Common myeloid progenitor, CD34-positive (primary cell): ENCODE data around the gene MFAP2.

Experiments used
- CTCF ChIA-PET: fragments of 350-600 bp; sonication (Branson Sonifier 250); formaldehyde crosslinking; loops from one replicate; lab custom pipeline; 2021; ENCODE audit warnings: antibody characterized with exemption; lab: Charles Lee
- POLR2A ChIA-PET: fragments of 350-600 bp; sonication (Branson Sonifier 250); formaldehyde crosslinking; loops from one replicate; lab custom pipeline; 2021; ENCODE audit warnings: antibody characterized with exemption; lab: Charles Lee
- DNase-seq, 3 donors: peaks; one replicate each; pipeline versions ENCODE4 v3.0.0 to v3.0.0-alpha.2; 2013
- H3K27ac ChIP-seq, 2 experiments: 1 replicate in 1 of 2; 2 replicates in 1 of 2; pipeline ENCODE4 v1.7.0; 2013; ENCODE audit warnings: inconsistent platforms in 2 of 2, low read length in 2 of 2, mild to moderate bottlenecking in 2 of 2, low read depth in 1 of 2, moderate library complexity in 1 of 2; ENCODE audit not compliant: severe bottlenecking in 2 of 2, insufficient read depth in 1 of 2, poor library complexity in 1 of 2
- H3K27me3 ChIP-seq, 5 experiments: replicated peaks in 2 of 5; 1 replicate in 3 of 5; 2 replicates in 2 of 5; pipeline versions ENCODE4 v1.6.1 to v1.7.0; 2013; ENCODE audit warnings: low read length in 4 of 5, mild to moderate bottlenecking in 2 of 5, moderate library complexity in 2 of 5, inconsistent platforms in 1 of 5; ENCODE audit not compliant: insufficient read depth in 5 of 5, control insufficient read depth in 4 of 5
- H3K36me3 ChIP-seq, 4 experiments: 1 replicate in 2 of 4; 2 replicates in 2 of 4; pipeline versions ENCODE4 v1.6.1 to v1.7.0; 2013; ENCODE audit warnings: low read length in 3 of 4, control low read depth in 1 of 4, mild to moderate bottlenecking in 1 of 4; ENCODE audit not compliant: control insufficient read depth in 4 of 4, insufficient read depth in 4 of 4
- H3K4me1 ChIP-seq, 4 experiments: 1 replicate in 3 of 4; 2 replicates in 1 of 4; pipeline versions ENCODE4 v1.6.1 to v1.7.1; 2013; ENCODE audit warnings: low read length in 3 of 4, mild to moderate bottlenecking in 3 of 4, control low read depth in 1 of 4, inconsistent platforms in 1 of 4, moderate library complexity in 1 of 4; ENCODE audit not compliant: control insufficient read depth in 4 of 4, insufficient read depth in 4 of 4; ENCODE audit errors: control extremely low read depth in 1 of 4
- H3K4me3 ChIP-seq, 7 experiments: 1 replicate in 4 of 7; 2 replicates in 3 of 7; pipeline versions ENCODE4 v1.5.1 to v1.7.0; 2013; ENCODE audit warnings: mild to moderate bottlenecking in 7 of 7, low read length in 6 of 7, moderate library complexity in 6 of 7, inconsistent platforms in 2 of 7, low read depth in 2 of 7, control low read depth in 1 of 7; ENCODE audit not compliant: insufficient read depth in 4 of 7, control insufficient read depth in 1 of 7; ENCODE audit errors: extremely low read depth in 1 of 7
- H3K9me3 ChIP-seq, 5 experiments: 1 replicate in 4 of 5; 2 replicates in 1 of 5; pipeline versions ENCODE4 v1.6.1 to v1.7.1; 2013; ENCODE audit warnings: low read length in 4 of 5, mild to moderate bottlenecking in 2 of 5, inconsistent platforms in 1 of 5, low read depth in 1 of 5, moderate library complexity in 1 of 5; ENCODE audit not compliant: control insufficient read depth in 4 of 5, insufficient read depth in 2 of 5; ENCODE audit errors: control extremely low read depth in 1 of 5
- WGBS: methylation state at CpG from one replicate; pipeline ENCODE4 v1.1.5; 2013; ENCODE audit not compliant: insufficient coverage; 5-methylcytosine and 5-hydroxymethylcytosine counted together

MFAP2 gene

DNA sequence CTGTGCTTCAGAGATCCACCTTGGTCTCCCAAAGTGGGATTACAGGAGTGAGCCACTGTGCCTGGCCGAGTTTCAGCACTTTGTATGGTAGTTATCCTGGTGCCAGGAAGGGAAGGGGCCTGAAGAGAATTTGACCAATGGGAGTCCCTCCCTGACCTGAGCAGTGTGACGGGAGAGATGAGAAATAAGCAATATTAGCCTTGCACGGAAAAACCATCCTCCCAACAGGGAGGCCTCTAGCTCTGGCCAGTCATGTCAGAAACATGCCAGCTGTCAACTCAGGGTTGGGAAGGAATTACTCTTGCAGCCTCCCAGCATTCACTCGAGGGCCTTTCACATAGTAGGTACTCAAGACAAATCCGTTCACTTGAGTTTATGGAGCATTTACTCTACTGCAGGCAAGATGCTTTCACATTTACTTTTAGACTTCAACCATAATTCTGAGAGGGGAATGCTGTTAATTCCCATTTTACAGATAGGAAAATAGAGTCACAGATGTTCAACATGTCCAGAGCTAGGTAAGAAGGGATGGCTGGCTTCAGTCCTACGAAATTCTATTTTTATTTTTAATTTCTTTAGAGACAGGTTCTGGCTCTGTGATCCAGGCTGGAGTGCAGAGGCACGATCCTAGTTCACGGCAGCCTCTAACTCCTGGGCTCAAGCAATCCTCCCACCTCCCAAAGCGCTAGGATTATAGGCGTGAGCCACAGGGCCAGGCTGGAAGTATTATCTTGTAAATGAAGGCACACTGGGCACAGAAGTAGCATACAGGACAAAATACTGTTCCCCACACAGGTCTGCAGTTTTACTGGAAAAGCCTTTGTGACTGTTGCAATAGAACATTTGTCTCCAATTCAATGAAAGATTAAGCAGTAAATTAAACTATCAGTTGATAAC, 34.5 kb upstream of the MFAP2 start:
- CTCF ChIA-PET, result interaction anchor here (0.9 to 3.3 kb wide), 3 partner anchors 8 to 52 kb away, joined by 3 to 14 read pairs (median 3); no protein-coding TSS in a partner anchor
- H3K9me3 ChIP-seq, result no peaks in the 10 kb centered on the region
- H3K4me1 ChIP-seq, result peaks cover 9 to 50% (median 44%) of the 10 kb centered on the region in 4 experiments
- no peak for DNase-seq
- no peaks in the 10 kb centered on the region for H3K27me3 ChIP-seq
- no peak overlapping the region for H3K4me3 ChIP-seq
- POLR2A ChIA-PET, result interaction anchor here (1.1 to 1.2 kb wide), 2 partner anchors 12 to 35 kb away, joined by 4 to 5 read pairs; no protein-coding TSS in a partner anchor
- no peak overlapping the region for H3K27ac ChIP-seq
- peaks cover 1 to 21% (median 11%) of the 10 kb centered on the region in 4 experiments for H3K36me3 ChIP-seq
- WGBS, result 98% methylated on average over 6 of the region's 10 CpGs

DNA sequence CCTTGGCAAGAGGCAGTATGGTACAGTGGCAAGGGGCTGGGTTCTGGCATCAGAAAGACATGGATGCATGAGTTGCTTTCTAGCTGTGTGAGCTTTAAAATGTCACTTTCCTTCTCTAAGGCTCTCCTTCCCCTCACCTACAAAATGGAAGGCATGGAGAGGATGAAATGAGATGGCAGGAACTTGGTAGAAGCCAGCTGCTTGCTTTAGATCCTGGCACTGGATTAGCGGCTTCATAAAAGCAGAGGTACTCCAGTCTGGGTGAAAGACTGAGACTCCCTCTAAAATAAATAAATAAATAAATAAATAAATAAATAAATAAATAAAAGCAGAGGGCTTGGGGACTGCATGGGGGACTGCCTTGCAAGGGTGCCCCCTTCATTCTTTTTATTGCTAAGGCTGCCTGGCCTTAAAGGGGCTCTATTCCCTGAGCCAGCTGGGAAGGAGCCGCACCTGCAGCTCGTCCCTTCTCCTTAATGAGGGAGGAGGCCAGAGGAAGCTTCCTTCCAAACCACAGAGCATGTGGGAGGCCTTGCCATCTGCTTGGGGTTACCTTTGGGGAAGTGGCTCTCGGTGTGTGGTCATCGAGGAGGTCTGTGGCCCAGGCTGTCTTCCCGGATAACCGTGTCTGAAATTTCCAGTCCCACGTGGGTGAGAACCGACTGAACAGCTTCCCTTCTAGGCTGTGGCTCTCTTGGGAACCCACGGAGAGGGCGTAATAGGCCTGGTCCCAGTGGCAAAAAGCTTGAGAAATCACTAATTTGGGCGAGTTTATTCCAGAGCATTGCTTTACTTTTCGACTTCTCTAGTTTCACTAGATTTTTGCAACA, 33.3 kb upstream of the MFAP2 start:
- ChIA-PET POLR2A (interaction anchor here (0.6 to 1.2 kb wide), 6 partner anchors 9 to 109 kb away, joined by 3 to 7 read pairs (median 4); no protein-coding TSS in a partner anchor), CTCF (interaction anchor here (0.6 to 3.3 kb wide), 7 partner anchors 9 to 58 kb away, joined by 3 to 14 read pairs (median 3); no protein-coding TSS in a partner anchor)
- H3K4me3 ChIP-seq, result peak overlapping the region in 1 of 7 experiments; percentile 42
- H3K27ac ChIP-seq, result no peak overlapping the region
- no peaks in the 10 kb centered on the region for H3K9me3 ChIP-seq
- DNase-seq, result peak; percentile 84 to 97 (median 96)
- H3K4me1 ChIP-seq, result peaks cover 9 to 60% (median 55%) of the 10 kb centered on the region in 4 experiments
- no peaks in the 10 kb centered on the region for H3K27me3 ChIP-seq
- 11% methylated on average over 10 of the region's 13 CpGs for WGBS
- H3K36me3 ChIP-seq, result peaks cover 0 to 9% (median 5%) of the 10 kb centered on the region in 4 experiments

DNA sequence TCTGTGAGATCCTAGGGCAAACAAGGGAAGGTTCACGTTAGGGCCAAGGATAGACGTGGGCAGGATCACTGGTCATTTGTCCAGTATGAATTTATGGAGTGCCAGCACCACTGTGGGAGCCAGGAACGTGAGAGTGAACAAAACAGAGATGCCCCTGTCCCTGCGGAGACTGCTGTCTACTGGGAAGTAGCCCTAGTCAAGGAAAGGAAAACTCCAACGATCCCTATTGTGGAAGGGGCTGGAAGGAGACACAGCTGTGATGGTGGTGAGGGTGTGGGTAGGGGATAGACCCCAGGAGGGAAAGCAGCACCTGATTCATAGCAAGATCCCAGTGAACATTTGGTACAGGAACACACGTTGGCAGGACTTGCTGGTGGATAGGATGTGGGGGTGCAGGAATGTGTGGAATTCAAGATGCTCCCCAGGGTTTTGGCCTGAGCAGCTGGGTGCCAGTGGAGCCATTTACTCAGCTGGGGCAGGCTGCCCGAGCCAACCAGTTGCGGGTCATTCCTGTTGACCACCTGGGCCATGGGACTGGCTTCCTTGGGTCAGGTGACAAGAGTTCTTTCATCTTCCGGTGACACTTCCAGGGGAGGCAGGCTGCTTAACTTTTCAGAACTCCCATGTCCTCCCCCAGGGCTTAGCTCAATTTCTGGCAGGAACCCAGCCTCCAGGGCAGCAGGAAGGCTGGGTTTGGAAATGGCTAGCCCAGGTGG, 32.5 kb upstream of the MFAP2 start:
- H3K27me3 ChIP-seq, result no peaks in the 10 kb centered on the region
- WGBS, result 94% methylated on average over 9 of the region's 9 CpGs
- ChIA-PET POLR2A (interaction anchor here (0.6 to 1.2 kb wide), 4 partner anchors 11 to 108 kb away, joined by 3 to 7 read pairs (median 4); no protein-coding TSS in a partner anchor), CTCF (interaction anchor here (0.6 to 3.3 kb wide), 7 partner anchors 10 to 57 kb away, joined by 3 to 14 read pairs (median 3); no protein-coding TSS in a partner anchor)
- no peak overlapping the region for H3K4me3 ChIP-seq
- peaks cover 0 to 3% (median 1%) of the 10 kb centered on the region in 4 experiments for H3K36me3 ChIP-seq
- H3K27ac ChIP-seq, result no peak overlapping the region
- H3K9me3 ChIP-seq, result no peaks in the 10 kb centered on the region
- DNase-seq, result no peak
- H3K4me1 ChIP-seq, result peaks cover 9 to 60% (median 55%) of the 10 kb centered on the region in 4 experiments

DNA sequence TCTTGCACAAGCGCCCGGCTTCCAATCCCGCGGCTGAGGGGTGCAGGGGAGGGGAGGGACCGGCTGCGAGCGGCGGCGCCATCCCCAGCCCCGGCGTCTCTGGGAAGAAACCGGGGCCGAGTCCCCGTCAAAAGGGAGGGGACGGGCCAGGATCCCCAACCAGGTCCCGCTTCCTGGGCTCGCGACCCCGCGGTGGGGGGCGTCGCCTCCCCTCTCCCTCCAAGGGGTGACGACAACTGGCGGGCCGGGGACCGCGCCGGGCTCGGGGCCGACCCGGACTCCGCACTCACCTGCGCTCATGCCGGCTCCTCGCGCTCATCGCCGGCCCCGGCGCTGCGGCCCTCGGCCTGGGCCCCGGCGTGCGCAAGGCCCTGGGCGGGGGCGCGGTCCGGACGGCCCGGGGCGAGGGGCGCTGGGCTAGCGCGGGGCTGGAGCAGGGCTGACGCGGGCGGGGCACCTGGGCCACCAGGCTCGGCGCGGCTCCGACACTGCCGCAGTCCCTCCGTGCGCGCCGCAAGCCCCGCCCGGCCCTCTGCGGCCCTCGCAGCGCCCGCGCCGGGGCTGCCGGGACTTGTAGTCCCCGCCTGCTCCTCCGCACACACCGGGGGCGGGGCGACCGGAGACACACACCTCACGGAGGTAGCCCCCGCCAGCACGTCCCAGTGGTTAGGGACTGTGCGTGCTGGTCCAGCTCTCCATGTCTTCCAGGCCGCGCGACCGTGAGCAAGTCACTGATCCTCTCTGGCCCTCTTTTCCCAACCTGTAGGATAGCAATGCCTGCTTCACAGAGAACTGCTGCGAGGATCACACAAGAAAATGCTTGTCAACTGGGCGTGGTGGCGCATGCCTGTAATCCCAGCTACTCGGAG, 31.3 kb upstream of the MFAP2 start, which contains the start of gene ATP13A2:
ATP13A2 (minus strand) TSS at position 490 of the 869 bp plus-strand sequence; CDS start at position 300, 190 bp downstream.
- peaks cover 9 to 60% (median 55%) of the 10 kb centered on the region in 4 experiments for H3K4me1 ChIP-seq
- WGBS, result 3% methylated on average over 68 of the region's 94 CpGs

DNA sequence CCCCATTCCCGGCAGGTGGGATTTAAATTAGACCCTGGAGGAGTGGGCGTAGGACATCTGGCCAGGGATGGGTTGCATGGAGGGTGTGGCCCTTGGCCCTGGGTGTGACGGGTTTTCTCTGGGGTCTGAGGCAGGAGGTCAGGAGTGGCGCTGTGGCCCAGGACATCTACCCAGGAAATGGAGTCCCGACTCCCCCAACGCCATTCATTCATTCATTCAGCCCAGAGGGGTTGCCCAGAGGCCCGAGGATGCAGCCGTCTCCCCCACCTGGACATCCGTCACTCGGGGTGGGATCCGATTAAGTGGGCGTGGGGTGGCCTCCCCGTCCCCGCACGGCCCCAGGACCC, 30.6 kb upstream of the MFAP2 start:
- 0% methylated on average over 9 of the region's 15 CpGs for WGBS
- peak in 2 of 3 donors; percentile 15 to 30 for DNase-seq
- Histone ChIP-seq H3K27me3 (no peaks in the 10 kb centered on the region), H3K36me3 (peaks cover 0 to 4% (median 0%) of the 10 kb centered on the region in 4 experiments), H3K4me1 (peaks cover 9 to 59% (median 55%) of the 10 kb centered on the region in 4 experiments), H3K9me3 (no peaks in the 10 kb centered on the region), H3K27ac (no peak overlapping the region), H3K4me3 (peak overlapping the region; percentile 27 to 87 (median 77))
- CTCF ChIA-PET, result interaction anchor here (0.9 to 2.2 kb wide), 6 partner anchors 10 to 96 kb away, joined by 3 to 9 read pairs (median 5); no protein-coding TSS in a partner anchor
- POLR2A ChIA-PET, result interaction anchor here (0.8 to 1.8 kb wide), 3 partner anchors 12 to 22 kb away, joined by 3 to 4 read pairs (median 4); no protein-coding TSS in a partner anchor

More for the DNA sequence above, 31.3 kb upstream of the MFAP2 start, which contains the start of gene ATP13A2:
- CTCF ChIA-PET, result interaction anchor here (1.0 to 3.3 kb wide), 3 partner anchors 9 to 34 kb away, joined by 3 to 14 read pairs (median 4); no protein-coding TSS in a partner anchor
- H3K9me3 ChIP-seq, result no peaks in the 10 kb centered on the region
- POLR2A ChIA-PET, result no interaction called here
- DNase-seq, result peak; percentile 65 to 82 (median 75)
- H3K27me3 ChIP-seq, result no peaks in the 10 kb centered on the region
- peak within 1 kb of the TSS; percentile 27 to 87 (median 77) for H3K4me3 ChIP-seq
- H3K36me3 ChIP-seq, result no peaks in the 10 kb centered on the region
- no peak within 1 kb of the TSS for H3K27ac ChIP-seq
